Ammon's horn (tissue), 1 donor: ENCODE data around the gene ATXN2L.
"Not testable (repeated sequence)": the region's sequence is repeated elsewhere in the genome, so short reads cannot be mapped to it uniquely, and the experiment has no call there.

Experiments
- DNase-seq: peaks from one replicate; pipeline ENCODE4 v3.0.0-alpha.2; 2016; ENCODE audit warnings: low spot score

The ATXN2L gene

GRCh38 chr16:28837672-28838557 is 15.1 kb downstream of the ATXN2L start:
- no peak for DNase-seq

GRCh38 chr16:28838558-28838918 is 15.7 kb downstream of the ATXN2L start:
- no peak for DNase-seq

- DNase-seq, result no peak
Observed at GRCh38 chr16:28839004-28839639, 16.3 kb downstream of the ATXN2L start.

- DNase-seq, result no peak
Observed at GRCh38 chr16:28839899-28840298, 17.1 kb downstream of the ATXN2L start.

GRCh38 chr16:28842696-28843095 is 19.9 kb downstream of the ATXN2L start:
- no peak for DNase-seq

- DNase-seq, result no peak
Observed at GRCh38 chr16:28843766-28844165, 21.0 kb downstream of the ATXN2L start.

- no peak for DNase-seq
Observed at GRCh38 chr16:28844226-28844885, 21.6 kb downstream of the ATXN2L start.

- DNase-seq, result no peak
Observed at GRCh38 chr16:28845293-28845692, 22.5 kb downstream of the ATXN2L start.

- DNase-seq, result no peak
Observed at GRCh38 chr16:28845761-28846079, 22.9 kb downstream of the ATXN2L start.

- peak; percentile 100 for DNase-seq
Observed at GRCh38 chr16:28846080-28846932, 23.5 kb downstream of the ATXN2L start, which contains the start of gene TUFM. TSS of gene TUFM (minus strand) at chr16:28846348. CDS start at chr16:28846269, 79 bp downstream.

GRCh38 chr16:28846933-28847273 is 24.1 kb downstream of the ATXN2L start:
- peak; percentile 24 for DNase-seq

- no peak for DNase-seq
Observed at GRCh38 chr16:28858421-28858820, 35.6 kb downstream of the ATXN2L start.

GRCh38 chr16:28859326-28859725 is 36.5 kb downstream of the ATXN2L start:
- DNase-seq, result no peak

GRCh38 chr16:28863929-28864793 is 41.4 kb downstream of the ATXN2L start:
- no peak for DNase-seq

- DNase-seq, result no peak
Observed at GRCh38 chr16:28865001-28865688, 42.3 kb downstream of the ATXN2L start.

GRCh38 chr16:28865722-28866453 is 43.1 kb downstream of the ATXN2L start:
- no peak for DNase-seq

- no peak for DNase-seq
Observed at GRCh38 chr16:28866454-28866804, 43.6 kb downstream of the ATXN2L start.

GRCh38 chr16:28867241-28867640 is 44.4 kb downstream of the ATXN2L start:
- no peak for DNase-seq

- not testable (repeated sequence) for DNase-seq
Observed at GRCh38 chr16:28867646-28868045, 44.8 kb downstream of the ATXN2L start.

GRCh38 chr16:28869201-28869600 is 46.4 kb downstream of the ATXN2L start:
- DNase-seq, result no peak
